Transverse colon (tissue), 4 donors: ENCODE results near the gene ACSM2B.
"Not testable (repeated sequence)": the region's sequence is repeated elsewhere in the genome, so short reads cannot be mapped to it uniquely, and the experiment has no call there.

Source experiments
- EP300 ChIP-seq: sonication (generic); formaldehyde crosslinking; IDR thresholded peaks from one replicate; pipeline ENCODE4 v1.6.1; 2017; ENCODE audit warnings: antibody characterized with exemption, low read depth
- POLR2A ChIP-seq: fragments of 450-650 bp; IDR thresholded peaks from one replicate; pipeline ENCODE4 v1.6.1; 2016; ENCODE audit warnings: antibody characterized with exemption, mild to moderate bottlenecking, moderate library complexity
- POLR2AphosphoS5 ChIP-seq, 3 donors: sonication (generic); formaldehyde crosslinking; IDR thresholded peaks; one replicate each; pipeline ENCODE4 v1.6.1; 2016; ENCODE audit warnings: antibody characterized with exemption in 3 of 3
- TF ChIP-seq, protein P1 (sequence below), 5 experiments: fragments of 200-600 bp in 3 of 5; fragments of 450-650 bp in 2 of 5; sonication (generic) in 3 of 5; IDR thresholded peaks; 1 replicate in 2 of 5; 2 replicates in 3 of 5; pipeline ENCODE4 v1.5.1; 2016 to 2017; ENCODE audit warnings: antibody characterized with exemption in 5 of 5, inconsistent platforms in 3 of 5, mild to moderate bottlenecking in 2 of 5, moderate library complexity in 1 of 5

DNA sequence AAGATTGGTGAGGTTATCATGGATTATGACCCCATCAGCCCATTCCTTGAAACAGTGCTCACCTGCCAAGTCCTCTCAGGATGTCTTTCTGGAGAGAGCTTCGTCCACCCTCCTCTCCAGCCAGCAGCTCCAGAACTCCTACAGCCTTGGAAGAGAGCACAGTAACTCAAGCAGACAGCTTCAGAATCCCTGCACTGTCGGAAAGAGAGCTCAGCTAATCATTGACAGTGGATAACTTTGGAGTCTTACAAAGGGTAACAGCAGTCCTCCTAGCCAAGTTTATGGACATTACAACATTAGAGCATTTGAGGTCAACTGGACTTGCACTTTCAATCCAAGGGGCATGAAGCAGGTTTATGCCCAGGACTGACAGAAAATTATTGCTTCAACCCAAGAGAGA lies at the start of gene ACSM2B:
- not testable (repeated sequence) for TF ChIP-seq EP300; POLR2A; POLR2AphosphoS5 (IDR thresholded peaks at IDR 0.05)
- TF ChIP-seq, protein P1, sequence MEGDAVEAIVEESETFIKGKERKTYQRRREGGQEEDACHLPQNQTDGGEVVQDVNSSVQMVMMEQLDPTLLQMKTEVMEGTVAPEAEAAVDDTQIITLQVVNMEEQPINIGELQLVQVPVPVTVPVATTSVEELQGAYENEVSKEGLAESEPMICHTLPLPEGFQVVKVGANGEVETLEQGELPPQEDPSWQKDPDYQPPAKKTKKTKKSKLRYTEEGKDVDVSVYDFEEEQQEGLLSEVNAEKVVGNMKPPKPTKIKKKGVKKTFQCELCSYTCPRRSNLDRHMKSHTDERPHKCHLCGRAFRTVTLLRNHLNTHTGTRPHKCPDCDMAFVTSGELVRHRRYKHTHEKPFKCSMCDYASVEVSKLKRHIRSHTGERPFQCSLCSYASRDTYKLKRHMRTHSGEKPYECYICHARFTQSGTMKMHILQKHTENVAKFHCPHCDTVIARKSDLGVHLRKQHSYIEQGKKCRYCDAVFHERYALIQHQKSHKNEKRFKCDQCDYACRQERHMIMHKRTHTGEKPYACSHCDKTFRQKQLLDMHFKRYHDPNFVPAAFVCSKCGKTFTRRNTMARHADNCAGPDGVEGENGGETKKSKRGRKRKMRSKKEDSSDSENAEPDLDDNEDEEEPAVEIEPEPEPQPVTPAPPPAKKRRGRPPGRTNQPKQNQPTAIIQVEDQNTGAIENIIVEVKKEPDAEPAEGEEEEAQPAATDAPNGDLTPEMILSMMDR (IDR thresholded peaks at IDR 0.05), result not testable (repeated sequence)
